ENCODE measurements around the gene ATP5PB. TPM values are rescaled to one million over a fixed set of nuclear protein-coding genes. Genes with fewer than 3 reads are reported as not detected.

ATP5PB gene
- total RNA-seq, 1 experiment from 2014 or later, result 282 TPM

DNA sequence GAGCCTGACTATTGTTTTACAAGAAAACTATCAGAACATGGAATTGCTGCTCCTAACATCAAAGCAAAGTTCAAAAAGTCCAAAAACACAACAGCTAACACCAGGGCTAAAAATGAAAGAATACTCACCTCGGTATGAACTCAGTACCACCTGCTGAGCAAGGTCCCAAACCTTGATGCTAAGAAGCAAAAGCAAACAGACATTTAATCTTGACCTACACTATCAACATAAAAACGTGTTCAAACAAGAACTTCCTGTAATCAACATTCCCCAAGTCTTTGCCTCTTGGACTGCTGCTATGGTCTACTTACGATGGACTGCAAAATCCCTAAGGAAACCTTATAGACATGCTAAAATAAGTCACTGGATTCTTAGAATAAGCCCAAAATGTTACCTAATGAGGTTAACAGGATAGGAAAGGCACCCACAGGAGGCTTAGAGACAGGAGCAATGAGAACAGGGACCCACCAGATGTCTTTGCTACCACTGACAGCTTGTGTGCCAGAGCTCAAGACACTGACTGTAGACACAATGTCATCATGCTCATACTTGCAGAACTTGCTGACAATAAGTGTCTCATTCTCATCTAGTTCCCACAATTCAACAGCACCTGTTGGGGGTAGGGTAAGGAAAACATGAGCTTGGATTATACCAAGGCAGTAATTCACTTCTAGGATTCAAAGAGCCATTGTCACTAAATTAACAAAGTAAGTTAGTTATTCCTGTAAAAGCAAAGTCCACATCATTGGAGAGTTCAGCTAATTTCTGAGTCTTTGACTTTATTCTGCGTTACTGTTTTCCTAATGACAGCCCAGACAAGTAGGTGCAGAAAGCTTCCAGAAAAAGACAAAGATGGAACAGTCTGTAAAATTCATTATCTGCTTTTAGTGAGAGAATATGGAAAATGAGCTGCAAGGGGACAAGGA, 2.0 kb upstream of the ATP5PB start:
- no peak for DNase-seq (ENCODE audit: low spot score)

DNA sequence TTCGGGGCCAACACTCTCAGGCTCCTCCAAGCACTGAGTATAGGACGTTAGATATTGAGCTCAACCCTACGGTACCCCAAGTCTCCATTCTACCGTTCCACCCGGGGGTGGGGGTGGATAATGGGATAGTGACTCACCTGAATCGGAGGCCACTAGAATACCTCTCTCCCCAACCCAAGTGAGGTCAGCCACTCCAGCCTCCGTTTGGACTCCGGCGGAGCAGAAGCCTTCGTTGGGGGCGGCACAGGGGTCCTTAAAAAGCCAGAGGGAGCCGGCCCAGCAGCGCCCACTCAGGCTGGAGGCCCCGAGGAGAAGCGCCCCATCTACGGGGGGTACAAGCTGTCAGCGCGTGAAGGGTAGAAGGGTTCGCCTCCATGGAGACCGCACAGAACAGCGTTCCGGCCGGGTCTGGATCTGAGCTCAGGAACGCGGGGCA, 764 bp upstream of the ATP5PB start:
- peak; percentile 39 for DNase-seq (ENCODE audit: low spot score)

DNA sequence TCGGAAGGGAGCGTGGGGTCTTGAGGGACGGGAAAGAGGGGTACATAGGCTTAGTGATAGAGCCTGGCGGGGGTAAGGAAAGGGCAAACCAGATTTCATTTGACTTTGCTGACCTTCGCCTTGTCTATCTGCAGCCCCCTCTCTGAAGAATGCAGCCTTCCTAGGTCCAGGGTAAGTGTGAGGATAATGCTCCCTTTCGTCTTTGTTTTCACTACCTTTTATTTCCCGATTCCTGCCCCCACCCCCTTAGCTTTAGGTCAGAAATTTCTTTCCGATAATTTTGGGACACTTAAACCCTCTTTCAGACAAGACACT, 396 bp downstream of the ATP5PB start:
- DNase-seq (ENCODE audit: low spot score), result no peak

DNA sequence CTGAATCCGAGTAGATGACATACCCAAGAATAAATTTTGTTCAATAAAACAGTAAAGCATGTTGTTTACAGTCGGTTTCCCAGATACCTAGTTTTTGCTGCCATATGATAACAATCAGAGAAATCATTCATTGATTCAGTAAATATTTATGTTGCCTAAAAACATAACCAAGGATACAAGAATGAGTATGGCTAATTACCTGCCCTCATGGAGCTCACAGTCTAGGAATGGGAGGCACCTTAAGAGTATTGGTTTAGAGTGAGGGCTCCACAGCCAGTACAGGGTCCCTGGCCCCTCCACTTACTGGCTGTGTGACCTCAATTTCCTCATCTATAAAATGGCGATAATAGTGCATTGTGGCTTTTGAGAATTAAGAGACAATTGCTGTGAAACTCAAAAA, 921 bp downstream of the ATP5PB start:
- no peak for DNase-seq (ENCODE audit: low spot score)

DNA sequence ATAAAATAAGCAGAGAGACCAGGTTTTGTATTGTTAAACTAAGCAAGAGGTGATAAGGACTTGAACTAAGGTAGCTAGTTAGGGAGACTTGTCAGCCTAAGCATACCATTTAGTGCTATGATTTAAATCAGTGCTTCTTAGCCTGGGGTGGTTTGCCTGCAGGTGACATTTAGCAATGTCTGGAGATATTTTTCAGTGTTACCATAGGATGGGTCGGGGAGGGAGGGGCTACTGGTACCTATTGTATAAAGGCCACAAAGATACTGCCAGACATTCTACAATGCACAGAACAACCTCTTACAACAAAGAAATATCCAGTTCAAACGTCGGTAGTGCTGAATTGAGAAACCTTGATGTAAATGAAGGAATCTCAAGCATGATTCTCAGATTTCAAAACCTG, 3.3 kb downstream of the ATP5PB start:
- no peak for DNase-seq (ENCODE audit: low spot score)

DNA sequence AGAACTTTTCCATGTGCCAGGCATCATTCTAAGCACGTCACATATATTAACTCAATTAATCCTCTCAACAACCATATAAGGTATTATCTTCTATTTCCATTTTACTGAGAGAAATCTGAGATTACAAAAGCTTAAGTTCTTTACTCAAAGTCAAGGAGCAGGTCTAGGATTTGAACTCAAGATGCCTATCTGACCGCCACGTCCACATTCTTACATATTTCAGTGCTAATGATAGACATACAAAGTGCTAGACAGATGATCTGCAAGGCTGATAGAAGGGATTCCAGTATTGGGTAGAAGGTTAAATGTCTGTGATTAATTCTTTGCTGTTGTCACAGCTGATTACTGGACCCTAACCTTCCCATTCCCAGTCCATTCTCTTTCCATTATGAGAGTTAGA, 4.4 kb downstream of the ATP5PB start:
- no peak for DNase-seq (ENCODE audit: low spot score)

DNA sequence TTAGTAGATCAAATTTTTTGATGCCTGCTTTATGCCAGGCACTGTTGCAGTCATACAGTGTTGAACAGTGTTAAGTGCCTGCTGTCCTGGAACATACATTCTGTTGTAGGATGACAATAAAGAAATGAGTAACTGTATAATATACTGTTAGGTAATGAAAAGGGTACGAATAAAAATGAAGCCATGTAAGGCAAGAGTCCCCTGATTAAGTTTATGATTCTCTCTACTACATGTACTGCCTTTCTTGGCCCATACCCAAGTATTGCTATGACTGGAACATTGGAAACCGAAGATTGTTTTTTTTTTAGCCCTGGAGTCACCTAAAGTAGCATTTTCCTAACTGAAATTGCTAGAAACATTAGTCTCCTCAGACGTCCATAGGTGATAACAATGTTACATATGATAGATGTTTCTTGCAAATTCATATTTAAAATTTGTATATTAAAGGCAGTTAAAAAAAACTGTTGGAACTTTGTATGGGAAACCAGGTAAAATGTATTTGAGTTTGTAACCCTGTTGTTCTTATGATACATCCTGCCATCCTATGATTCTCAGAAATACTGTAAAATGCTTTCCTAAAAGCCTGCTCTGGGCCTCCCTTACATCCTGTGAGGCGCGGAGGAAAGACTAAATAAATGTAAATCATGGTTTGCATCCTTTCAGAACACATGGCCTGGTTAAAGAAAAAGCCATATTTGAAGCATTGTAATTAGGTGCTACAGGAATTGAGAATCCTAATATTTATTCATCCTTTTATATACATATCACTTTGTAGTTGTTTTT, 5.8 kb downstream of the ATP5PB start:
- no peak for DNase-seq (ENCODE audit: low spot score)

DNA sequence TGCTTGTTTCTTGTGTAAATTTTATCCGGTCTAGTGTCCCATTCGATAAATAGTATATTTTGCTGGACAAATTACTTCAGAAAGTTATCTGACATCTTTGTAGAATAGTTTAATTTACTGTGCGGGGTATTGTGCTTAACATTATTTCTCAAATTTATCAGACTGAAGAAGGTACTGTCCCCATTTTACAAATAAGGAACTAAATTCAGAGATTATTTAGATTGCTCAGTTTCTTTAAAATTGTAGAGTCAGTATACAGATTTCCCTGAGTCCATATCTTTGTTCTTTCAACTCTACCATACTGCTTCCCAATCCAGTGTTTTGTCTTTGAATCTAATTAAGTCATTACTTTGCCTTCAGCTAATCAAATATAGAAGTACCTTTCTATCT, 6.4 kb downstream of the ATP5PB start:
- no peak for DNase-seq (ENCODE audit: low spot score)

DNA sequence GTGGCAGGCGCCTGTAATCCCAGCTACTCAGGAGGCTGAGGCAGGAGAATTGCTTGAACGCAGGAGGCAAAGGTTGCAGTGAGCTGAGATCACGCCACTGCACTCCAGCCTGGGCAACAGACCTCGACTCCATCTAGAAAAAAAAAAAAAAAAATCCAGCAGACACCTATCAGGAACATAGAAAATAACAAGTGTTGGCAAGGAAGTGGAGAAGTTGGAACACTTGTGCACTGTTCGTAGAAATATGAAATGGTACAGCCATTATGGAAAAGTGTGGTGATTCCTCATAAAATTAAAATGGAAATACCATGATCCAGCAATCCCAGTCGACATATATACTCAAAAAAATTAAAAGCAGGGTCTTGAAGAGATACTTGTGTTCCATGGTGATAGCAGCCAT, 12.5 kb downstream of the ATP5PB start:
- DNase-seq (ENCODE audit: low spot score), result no peak

DNA sequence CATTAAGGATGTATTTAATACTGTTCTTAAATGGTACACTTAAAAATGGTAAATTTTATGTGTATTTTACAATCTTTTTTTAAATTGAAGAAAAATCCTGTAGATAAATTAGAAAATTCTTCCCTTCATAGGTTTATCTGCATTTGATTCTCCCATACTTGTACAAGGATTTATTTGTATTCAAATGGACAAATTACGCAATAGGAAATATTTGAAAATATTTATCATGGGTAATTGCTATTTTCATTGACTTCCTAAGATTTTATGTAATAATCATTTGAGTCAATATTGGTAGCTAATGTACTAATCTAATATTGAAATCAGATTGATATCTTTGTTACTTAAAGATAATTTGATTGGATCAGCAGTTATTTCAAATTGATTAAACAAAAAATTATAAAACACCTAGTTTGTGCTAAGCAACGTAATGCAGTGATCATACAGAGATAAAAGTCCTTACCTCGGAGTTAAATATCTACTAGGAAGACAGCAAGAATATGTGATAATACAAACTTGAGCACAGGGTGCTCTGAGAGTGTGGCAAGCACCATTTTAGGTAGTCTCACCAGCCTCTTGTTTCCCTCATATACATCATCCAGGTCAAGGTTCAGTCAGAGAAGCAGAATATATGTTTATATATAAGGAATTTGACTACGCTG, 13.2 kb downstream of the ATP5PB start:
- DNase-seq (ENCODE audit: low spot score), result no peak

DNA sequence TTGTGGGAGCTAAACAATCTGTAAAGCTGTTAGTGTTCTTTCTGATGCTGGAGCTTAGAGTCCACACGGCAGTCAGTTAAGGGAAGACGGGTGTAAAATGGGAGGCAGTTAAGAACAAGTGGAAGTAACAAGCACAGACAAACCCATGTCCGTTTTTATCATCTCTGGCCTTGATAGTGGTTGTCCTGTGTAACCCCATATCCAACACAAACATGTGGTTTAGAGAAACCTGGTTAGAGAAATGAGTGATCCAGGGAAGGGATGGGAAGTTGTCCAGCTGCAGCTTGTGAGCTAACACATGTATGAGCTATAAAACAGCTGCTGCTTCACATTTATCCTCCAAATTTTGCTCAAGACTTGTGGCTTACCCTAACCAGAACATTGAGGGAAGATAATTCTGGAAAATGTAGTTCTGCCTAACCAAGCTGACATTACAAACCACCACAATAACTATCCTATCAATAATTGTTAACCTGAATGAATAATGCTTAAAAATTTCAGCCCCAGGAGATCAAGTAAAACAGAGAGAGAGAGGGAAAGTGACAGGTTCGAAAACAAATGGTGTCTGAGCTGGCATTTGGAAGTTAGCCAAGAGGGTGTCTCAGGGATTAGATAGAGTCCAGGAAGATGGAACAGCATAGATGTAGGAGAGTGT, 13.9 kb downstream of the ATP5PB start:
- DNase-seq (ENCODE audit: low spot score), result no peak

DNA sequence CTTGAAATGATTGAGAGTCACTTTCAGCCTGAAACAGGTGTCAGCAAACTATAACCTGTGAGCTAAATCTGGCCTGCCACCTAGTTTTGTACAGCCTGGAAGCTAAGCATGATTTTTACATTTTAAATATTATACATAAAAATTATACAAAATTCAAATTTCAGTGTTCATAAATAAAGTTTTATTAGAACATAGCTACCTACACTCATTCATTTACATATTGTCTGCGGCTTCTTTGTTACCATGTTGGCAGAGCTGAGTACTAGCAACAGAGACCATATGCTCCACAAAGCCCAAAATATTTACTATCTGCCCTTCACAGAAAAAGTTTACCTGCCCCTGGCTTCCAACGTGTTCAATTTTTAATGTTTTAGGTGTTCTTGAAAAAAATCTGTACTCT, 16.5 kb downstream of the ATP5PB start:
- DNase-seq (ENCODE audit: low spot score), result no peak

DNA sequence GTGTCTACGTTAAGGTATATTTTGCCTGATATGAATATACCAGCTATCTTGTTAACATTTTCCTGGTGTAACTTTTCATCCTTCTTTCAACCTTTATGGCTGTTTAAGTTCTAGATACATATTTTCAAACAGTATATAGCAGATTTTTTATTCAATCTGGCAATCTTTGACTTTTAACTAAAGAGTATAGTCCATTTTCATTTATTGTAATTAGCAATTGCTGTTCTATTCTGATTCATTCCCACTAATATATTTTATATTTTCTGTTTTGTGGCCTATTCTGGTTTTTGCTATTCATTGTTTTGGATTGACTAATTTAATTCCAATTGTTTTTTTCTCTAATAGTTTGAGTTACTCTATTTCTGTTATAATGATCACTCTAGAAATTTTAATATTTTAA, 17.2 kb downstream of the ATP5PB start:
- DNase-seq (ENCODE audit: low spot score), result no peak

DNA sequence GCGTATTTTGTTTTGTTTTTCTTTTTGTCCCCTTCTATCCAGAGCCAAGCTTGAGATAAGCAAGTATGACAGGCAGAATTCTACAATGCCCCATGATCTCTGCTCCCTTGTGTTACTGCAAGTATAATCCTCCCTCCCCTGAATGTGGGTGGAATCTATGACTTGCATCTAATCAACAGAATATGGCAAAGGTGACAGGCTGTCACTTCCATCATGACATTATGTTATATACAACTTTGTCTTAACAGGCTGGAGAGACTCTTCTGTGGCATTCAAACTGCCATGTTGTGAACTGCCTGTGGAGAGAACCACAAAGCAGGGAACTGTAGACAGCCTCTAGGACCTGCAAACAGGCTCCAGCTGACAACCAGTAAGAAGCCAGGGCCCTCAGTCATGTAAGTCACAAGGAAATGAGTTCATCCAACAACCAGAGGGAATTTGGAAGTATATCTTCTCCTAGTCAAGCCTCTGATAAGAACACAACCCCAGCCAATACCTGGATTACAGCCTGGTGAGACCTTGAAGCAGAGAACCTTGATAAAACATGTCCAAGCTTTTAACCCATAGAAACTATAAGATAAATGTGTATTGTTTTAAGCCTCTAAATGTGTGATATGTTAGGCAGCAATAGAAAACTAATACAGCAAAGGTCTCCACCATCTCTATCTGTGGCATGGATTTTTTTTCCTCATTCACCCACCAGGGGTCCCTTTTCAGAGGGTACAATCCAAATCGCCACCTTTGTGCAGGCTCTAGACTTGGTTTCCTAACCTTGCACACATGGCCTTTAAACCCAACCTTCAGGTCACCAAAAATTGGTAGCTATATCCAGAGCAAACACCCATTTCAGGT, 18.8 kb downstream of the ATP5PB start:
- DNase-seq (ENCODE audit: low spot score), result no peak

DNA sequence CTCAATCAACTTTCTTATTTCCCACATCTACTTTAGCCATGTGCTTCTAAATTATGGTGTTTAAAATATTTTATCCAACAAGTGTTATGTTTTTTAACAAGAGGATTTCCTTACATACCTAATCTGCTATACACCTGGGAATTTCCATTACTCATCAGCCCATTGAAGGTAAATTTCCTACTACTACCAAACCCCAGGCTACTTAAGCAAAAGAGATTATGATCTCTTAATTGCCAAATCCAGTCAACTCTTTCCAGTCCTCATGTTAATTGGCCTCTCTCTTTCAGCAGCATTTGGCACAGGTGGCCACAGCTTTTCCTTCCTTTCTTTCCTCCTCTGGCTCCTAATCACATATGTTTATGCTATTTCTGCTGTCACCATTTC, 19.4 kb downstream of the ATP5PB start:
- DNase-seq (ENCODE audit: low spot score), result no peak

DNA sequence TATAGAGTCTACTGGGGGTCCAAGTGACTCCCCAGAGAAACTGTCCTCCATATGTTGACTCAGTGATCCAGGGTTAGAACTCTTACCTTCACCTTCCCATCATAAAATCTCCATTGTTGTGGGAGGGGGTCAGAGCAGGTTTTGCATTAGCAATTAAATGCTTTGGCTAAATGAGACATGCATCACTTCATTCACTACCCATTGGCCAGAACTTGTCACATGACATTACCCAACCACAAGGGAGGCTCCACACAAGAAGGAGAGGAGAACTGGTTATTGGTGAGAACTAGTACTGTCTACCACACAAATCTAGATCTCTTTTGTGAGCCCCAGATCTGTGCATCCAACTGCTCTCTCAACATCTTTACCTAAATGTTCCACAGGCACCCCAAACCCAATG, 20.3 kb downstream of the ATP5PB start:
- DNase-seq (ENCODE audit: low spot score), result no peak

DNA sequence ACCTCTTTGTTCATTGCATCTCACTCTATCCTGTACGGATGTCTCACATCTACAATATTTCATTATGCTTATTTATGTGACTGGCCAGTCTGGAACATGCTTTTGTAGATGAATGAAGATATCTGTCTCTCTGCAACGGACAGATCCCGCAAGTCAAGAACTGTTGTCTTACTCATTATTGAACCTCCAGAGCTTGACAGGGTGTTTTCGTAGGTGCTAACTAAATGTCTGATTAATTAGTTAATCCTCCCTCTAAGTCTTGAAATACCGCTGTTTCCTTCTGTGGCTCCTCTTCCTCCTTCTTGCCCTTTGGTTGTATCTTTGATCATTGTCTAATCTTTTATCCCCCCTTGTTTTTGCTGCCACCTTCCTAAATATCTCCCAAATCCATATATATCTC, 21.3 kb downstream of the ATP5PB start:
- no peak for DNase-seq (ENCODE audit: low spot score)

DNA sequence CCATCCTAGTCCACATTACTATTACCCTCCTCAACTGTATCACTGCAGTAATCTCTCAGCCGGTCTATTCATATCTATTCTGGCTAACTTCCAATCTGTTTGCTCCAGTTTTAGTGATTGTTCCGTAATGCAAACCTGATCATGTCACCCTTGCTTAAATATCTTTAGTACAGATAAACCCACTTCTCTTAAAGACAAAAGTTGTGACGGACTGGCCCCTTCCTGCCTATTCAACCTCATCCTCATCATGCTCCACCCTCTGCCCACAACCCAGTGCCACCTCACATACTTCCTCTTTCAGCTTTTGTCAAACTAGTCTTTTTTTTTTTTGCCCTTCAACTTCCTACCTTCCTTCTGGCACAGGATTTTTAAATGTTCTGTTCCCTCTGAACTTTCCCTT, 21.7 kb downstream of the ATP5PB start:
- DNase-seq (ENCODE audit: low spot score), result no peak

DNA sequence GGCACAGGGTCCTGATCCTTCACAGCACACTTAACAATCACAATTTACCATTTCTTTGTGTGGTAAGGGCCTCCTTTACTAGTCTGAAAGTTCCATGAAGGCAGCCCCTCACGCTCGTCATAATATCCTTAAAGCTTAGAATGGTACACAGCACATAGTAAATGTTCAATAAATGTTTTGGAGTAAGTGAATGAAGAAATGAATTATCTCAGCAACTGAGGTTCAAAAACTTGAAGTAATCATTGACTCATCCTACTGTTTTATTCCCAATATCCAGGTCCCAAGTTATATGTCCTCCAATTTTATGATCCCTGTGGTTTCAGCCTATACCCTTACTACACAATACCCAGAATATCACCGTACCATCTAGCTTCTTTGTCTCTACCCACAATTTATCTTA, 22.3 kb downstream of the ATP5PB start:
- no peak for DNase-seq (ENCODE audit: low spot score)

DNA sequence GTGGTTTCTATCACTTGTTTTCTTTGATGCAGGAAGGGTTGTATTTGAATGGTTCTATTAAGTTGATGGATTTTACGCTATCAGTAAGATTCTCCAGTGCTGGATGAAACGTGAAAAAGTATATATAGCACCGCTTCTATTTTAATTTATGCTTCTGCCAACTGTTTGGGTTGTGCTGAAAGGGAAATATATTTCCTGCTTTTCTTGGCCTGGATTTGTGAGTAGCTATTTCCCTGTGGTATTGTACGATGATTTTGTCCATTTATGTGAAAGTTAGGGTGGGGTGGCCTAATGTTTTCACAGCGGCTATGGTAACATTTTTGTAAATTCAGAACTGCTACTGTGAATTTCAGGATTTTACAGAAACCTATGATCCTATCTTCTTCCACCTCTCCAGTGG, 24.8 kb downstream of the ATP5PB start:
- no peak for DNase-seq (ENCODE audit: low spot score)

DNA sequence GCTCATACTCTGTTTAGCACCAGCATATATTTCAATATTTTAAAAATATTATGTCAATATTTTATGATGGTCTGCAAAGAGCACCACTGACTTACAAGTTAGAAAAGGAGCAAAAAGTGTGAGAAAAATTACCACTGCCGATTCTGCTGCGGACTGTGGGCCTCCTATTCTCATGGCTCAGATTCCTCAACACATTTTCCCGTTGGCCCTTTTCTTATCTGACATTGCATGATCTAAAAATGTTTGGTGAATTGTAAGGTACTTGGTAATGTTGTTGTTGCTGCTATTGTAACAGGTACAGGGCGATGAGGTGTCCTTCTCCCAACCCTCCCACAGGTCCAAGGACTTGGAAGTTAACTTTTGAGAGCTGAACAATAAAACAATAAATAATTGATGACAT, 25.3 kb downstream of the ATP5PB start:
- DNase-seq (ENCODE audit: low spot score), result no peak
